ENCODE results near the gene PANK4.

DNA sequence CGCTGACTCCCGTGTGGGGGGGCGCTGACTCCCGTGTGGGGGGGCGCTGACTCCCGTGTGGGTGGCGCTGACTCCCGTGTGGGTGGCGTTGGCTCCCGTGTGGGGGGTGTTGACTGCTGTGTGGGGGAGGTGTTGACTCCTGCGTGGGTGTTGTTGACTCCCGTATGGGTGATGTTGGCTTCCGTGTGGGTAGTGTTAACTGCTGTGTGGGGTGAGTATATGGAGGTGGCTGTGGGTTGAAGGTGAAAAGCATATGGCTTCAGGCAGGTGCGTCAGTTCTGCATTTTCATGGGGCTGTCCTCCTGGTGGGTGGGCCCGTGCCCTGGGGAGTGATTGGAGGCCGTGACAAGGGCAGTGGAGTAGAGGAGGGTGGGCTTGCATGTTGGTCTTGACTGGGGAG, 42.4 kb downstream of the PANK4 start:
- TF ChIP-seq, protein P1, sequence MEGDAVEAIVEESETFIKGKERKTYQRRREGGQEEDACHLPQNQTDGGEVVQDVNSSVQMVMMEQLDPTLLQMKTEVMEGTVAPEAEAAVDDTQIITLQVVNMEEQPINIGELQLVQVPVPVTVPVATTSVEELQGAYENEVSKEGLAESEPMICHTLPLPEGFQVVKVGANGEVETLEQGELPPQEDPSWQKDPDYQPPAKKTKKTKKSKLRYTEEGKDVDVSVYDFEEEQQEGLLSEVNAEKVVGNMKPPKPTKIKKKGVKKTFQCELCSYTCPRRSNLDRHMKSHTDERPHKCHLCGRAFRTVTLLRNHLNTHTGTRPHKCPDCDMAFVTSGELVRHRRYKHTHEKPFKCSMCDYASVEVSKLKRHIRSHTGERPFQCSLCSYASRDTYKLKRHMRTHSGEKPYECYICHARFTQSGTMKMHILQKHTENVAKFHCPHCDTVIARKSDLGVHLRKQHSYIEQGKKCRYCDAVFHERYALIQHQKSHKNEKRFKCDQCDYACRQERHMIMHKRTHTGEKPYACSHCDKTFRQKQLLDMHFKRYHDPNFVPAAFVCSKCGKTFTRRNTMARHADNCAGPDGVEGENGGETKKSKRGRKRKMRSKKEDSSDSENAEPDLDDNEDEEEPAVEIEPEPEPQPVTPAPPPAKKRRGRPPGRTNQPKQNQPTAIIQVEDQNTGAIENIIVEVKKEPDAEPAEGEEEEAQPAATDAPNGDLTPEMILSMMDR (optimal IDR thresholded peaks at IDR 0.05 in 1 of 3, IDR thresholded peaks at IDR 0.05 in 1 of 3, conservative IDR thresholded peaks at IDR 0.05 in 1 of 3; ENCODE audit: extremely low read depth in 1 of 3, insufficient read depth in 2 of 3, low read length in 3 of 3): no peak
- no peak for TF ChIP-seq EZH2 (IDR thresholded peaks at IDR 0.05; ENCODE audit: low read length)

All from keratinocyte (primary cell).